ENCODE results near the gene TENT4B.
"Not testable (repeated sequence)": the region's sequence is repeated elsewhere in the genome, so short reads cannot be mapped to it uniquely, and the experiment has no call there.

TENT4B gene

DNA sequence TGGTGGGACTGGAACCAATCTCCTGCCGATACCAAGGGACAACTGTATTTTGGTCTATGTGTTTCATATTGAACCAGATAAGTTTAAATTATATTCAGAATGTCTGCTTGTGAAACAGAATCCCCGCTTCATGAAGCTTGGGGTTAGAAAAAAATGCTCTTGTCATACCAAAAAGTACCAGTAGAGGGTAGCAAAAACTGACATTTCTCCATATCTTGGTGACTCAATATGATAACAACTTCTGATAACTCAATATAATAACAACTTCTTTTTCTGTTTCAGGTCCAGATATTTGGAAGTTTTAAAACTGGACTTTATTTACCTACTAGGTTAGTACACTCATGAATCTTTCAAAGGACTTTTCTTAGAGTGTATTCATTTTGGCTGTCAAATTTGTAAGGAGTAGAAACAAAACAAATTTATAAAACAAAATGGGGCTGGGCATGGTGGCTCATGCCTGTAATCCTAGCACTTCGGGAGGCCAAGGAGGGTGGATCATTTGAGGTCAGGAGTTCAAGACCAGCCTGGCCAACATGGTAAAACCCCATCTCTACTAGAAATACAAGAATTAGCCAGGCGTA, 60.9 kb downstream of the TENT4B start:
- FAIRE-seq (peak; percentile 62), DNase-seq (ENCODE audit: insufficient read length, low spot score) (no peak)
- no peak for TF ChIP-seq POLR2A (IDR thresholded peaks at IDR 0.05; ENCODE audit: low read depth, low read length)

DNA sequence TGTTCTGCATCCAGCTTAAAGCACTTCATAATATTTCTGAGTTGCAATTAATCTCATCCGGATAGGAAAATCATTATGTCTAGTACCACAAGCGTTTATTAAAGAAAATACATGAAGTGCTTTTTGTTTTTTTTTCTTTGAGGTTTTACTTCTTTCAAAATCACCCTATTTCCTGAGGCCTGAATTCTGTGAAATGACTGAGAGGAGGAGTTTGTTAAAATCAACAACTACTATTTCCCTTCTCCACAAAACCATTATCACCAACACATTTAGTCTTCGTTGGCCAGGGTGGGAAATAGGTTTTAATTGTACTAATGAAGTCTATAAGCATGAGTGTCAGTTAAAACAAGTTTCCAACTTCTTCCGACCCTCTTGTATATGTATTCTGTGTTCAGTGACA, 62.6 kb downstream of the TENT4B start:
- FAIRE-seq (no peak), DNase-seq (ENCODE audit: insufficient read length, low spot score) (no peak)
- TF ChIP-seq POLR2A (IDR thresholded peaks at IDR 0.05; ENCODE audit: low read depth, low read length): no peak

DNA sequence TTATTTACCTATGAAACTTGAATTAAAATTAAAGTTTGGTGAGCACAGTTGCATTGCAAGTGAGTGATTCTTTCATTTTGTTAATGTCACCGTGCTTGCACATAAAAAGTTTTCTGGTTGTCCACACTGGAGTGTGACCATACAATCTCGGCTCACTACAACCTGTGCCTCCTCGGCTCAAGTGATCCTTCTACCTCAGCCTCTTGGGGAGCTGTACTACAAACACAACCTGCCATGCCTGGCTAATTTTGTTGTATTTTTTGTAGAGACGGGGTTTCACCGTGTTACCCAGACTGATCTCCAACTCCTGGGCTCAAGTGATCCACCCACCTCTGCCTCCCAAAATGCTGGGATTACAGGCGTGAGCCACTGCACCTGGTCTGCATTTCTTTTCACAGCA, 63.1 kb downstream of the TENT4B start:
- no peak for TF ChIP-seq POLR2A (IDR thresholded peaks at IDR 0.05; ENCODE audit: low read depth, low read length)
- FAIRE-seq: no peak
- DNase-seq (ENCODE audit: insufficient read length, low spot score): no peak

DNA sequence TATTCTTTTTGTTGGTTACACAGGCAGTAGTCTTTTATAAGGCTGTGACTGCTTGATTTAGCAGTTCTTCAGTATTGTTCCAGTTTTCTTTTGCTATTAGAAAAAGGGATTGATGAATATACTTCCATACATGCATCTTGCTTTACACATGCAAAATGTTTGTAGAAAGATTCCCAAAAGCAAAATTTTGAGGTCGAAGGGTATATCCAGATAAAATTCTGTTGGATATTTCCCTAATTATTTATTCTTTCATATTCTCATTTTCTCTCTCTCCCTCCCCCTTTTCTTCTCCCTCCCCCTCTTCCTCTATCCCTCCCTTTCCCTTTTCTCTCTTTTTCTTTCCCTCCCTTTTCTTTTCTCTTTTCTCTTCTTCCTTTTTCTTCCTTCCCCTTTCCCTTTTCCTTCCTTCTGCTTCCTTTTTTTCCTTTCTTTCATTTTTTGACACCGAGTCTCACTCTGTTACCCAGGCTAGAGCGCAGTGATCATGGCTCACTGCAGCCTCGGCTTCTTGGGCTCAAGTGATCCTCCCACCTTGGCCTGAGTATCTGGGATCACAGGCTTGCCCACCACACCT, 66.4 kb downstream of the TENT4B start:
- TF ChIP-seq POLR2A (IDR thresholded peaks at IDR 0.05; ENCODE audit: low read depth, low read length): no peak
- DNase-seq (ENCODE audit: insufficient read length, low spot score): no peak
- FAIRE-seq: no peak

DNA sequence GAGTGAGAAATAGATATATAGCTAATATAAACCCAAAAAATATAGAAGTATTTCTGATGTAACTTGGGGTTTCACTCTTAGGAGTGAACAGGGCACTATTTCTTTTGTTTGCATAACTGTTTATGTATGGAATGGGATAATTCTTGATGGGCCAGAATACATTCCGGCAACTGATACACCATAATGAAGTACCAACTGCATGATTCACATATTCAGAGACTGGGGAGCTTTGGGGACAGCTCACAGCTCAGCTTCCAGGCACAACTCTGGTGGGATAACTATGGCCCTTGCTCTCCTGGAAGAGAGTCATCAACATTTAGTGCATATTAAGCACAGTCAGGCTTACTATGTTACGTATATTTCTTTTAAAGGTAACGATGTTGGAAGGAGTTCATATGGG, 71.2 kb downstream of the TENT4B start:
- DNase-seq (ENCODE audit: insufficient read length, low spot score) (no peak), FAIRE-seq (no peak)
- TF ChIP-seq POLR2A (IDR thresholded peaks at IDR 0.05; ENCODE audit: low read depth, low read length): no peak

DNA sequence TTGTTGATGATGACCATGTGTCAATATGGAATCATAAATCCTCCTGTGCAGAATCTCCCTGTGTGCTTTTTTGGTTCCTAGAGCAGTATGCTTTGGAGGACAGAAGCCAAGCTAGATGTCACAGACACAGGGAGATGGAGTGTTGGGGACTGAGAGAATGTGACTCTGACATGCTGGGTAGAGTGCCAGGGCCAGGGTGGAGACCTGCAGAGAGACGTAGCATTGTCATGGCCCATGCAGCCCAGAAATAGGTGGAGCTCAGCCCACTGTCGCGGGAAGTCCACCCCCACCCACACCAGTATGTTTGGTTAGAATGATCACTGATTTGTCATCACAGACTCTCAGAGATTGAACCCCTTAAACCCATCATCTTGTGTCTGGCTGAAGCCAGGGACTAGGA, 74.0 kb downstream of the TENT4B start:
- no peak for DNase-seq (ENCODE audit: insufficient read length, low spot score)
- peak; percentile 55 for FAIRE-seq
- no peak for TF ChIP-seq POLR2A (IDR thresholded peaks at IDR 0.05; ENCODE audit: low read depth, low read length)

DNA sequence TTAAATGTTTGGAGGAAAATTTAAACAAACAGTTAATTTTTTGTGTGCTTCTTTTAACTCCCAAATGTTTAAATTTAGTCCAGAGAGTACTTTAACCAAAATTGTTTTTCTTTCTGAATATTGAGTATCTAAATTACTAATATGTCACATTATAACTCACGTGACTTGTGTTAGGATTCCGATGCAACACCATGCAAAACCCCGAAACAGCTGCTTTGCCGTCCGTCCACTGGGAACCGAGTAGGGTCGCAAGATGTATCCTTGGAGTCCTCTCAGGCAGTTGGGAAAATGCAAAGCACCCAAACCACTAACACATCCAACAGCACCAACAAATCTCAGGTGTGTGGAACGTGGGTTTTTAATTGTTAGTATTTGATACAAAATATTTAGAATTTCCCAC, 74.6 kb downstream of the TENT4B start:
- no peak for DNase-seq (ENCODE audit: insufficient read length, low spot score)
- FAIRE-seq: no peak
- no peak for TF ChIP-seq POLR2A (IDR thresholded peaks at IDR 0.05; ENCODE audit: low read depth, low read length)

DNA sequence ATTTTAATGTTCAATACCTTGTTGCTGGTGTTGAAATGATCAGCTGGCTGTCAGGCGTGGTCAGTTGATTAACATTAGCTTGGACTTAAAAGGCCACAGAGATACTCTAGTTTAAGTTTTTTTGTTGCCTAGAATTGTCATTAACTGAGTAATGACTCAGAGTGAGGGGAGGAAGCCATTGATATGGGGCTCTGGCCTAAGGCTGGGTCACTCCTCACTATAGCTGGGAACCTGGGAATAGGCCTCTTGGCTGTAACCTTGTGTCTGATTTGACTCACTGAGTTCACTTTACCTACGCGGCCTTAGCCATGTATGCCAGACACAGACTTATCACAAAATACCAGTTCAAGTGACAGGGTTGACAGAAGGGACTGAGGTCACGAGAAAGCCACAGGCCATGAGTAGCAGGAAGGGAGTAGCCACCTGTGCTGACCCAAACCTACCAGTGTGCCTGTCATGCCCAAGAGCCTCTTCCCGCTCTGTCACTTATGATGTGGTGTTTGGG, 75.3 kb downstream of the TENT4B start:
- TF ChIP-seq POLR2A (IDR thresholded peaks at IDR 0.05; ENCODE audit: low read depth, low read length): no peak
- FAIRE-seq (no peak), DNase-seq (ENCODE audit: insufficient read length, low spot score) (no peak)

DNA sequence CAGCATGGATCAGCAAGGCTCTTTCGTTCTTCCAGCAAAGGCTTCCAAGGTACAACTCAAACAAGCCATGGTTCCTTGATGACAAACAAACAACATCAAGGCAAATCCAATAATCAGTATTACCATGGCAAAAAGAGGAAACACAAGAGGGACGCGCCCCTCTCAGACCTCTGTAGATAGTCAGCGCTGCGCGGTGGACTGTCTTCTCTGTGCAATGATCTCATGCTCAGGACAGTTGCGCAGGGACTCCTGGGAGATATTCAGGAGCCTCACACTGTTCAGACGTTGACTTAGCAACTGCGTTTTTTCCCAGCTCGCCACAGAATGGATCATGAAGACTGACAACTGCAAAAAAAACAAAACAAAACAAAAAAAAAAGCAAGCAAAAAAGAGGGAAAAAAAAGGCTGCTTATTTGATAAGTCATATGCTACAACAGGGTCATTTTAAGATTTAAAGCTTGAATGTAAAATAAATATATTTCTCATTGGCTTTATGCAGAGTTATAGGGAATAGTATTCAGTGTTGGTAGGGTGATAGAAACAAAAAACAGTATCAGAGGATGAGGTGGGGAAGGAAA, 76.1 kb downstream of the TENT4B start:
- FAIRE-seq: no peak
- TF ChIP-seq POLR2A (IDR thresholded peaks at IDR 0.05; ENCODE audit: low read depth, low read length): no peak
- DNase-seq (ENCODE audit: insufficient read length, low spot score): no peak

DNA sequence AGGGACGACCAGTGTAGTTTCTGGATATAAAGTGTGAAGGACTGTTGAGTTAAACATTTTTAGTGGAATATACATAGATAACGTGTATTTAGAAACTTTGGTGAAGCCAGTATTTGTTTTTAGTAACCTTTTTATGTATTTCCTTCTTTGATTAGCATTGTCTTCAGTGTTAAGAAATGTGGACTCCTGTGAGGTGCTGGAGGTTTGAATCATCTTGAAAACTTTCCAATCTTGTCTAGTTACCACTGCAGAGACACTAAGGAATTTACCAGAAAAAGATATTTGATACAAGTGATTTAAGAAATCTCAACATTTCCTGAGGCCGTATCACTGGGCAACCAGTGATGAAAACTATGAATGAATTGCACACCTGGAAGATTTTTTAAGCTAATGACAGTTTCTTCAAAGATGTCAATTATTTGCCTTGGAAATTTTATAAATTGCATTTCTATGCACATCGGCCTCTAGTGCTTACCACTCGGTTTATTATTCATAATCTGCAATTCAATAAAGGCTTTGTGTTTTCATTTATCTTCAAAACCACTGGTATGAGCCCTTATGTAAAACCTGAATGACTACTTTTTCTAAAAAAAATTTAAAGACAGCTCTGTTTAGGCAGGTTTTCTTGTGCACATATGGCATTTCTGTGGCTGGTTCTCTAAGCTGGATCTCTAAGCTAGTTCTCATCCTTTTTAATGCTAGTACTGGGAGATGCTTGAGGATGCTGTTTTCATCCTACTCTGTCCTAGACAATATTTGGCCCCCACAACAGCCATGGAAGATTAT, 81.9 kb downstream of the TENT4B start:
- FAIRE-seq: peak; percentile 81
- TF ChIP-seq POLR2A (IDR thresholded peaks at IDR 0.05; ENCODE audit: low read depth, low read length): no peak
- DNase-seq (ENCODE audit: insufficient read length, low spot score): no peak

DNA sequence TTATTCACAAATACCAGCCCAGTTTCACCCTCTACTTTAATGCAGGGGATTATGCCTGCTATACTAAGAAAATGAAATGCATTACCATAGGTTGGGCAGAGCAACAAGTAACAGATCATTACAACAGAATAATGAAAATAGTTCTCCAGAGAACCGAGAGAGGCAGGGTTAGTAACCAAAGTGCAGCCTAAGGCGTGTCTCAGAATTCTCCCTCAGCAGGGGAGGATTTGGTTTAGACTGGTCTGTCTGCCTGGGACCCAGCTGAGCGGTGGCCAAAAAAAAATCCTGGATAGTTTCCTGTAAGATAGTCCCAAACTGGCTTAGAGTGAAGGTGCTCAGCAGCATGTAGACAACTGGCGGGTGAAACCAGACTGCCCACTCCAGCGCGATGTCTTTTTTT, 82.5 kb downstream of the TENT4B start:
- no peak for TF ChIP-seq POLR2A (IDR thresholded peaks at IDR 0.05; ENCODE audit: low read depth, low read length)
- no peak for DNase-seq (ENCODE audit: insufficient read length, low spot score)
- FAIRE-seq: no peak

DNA sequence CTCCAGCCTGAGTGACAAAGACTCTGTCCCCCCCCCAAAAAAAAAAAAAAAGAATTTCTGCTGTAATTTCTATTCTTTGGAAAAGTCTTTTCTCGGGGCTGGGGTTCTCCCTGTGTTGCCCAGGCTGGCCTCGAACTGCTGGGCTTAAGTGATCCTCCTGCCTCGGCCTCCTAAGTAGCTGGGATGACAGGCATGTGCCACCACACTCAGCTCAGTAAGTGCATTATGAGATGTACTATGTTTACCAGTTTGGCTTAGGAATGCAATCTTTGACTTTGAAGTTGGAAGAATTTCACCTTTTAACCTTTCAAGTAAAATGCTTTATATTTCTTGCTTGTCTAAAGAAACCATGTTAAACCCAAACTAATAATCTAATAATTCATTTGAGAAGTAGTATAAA, 85.2 kb downstream of the TENT4B start:
- TF ChIP-seq POLR2A (IDR thresholded peaks at IDR 0.05; ENCODE audit: low read depth, low read length): no peak
- FAIRE-seq (no peak), DNase-seq (ENCODE audit: insufficient read length, low spot score) (no peak)

DNA sequence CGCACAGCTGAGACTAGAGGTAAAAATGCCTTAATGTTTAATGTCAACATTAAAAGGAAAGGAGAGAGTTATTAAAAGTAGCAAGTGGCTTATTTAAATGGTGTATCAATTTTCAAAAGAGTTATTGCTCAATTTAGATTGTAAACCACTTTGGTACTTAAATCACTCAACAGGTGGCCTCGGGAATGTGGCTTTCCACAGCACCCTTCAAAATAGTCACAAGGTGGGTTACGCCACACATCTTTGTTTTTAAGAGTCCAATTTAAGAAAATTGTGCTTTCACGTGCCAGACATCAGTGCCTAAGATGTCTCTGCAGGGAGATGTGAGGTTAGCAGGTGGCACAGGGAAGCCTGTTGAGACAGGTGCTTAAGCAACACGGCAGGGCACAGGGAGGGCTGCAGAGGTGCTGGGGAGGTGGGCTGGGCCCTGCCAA, 85.8 kb downstream of the TENT4B start:
- TF ChIP-seq POLR2A (IDR thresholded peaks at IDR 0.05; ENCODE audit: low read depth, low read length): no peak
- no peak for FAIRE-seq
- no peak for DNase-seq (ENCODE audit: insufficient read length, low spot score)

DNA sequence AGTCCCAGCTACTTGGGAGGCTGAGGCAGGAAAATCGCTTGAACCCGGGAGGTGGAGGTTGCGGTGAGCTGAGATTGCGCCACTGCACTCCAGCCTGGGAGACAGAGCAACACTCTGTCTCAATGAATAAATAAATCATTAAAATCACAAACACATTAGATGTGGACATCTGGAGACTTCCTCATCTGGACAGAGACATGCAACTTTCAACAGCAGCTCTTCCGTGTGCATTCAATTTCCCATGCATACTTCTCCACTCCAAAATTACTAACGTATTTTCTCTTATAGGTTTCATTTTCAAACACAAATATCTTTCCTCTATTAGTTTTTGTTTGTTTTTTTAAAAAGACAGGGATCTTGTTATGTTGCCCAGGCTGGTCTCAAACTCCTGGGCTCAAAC, 89.9 kb downstream of the TENT4B start:
- FAIRE-seq; DNase-seq (ENCODE audit: insufficient read length, low spot score): not testable (repeated sequence)
